IMR-90 (cell line): ENCODE results near the gene SLC22A15.

Source experiments
- BHLHE40 ChIP-seq: fragments of 150-350 bp; IDR thresholded peaks from 2 replicates; pipeline ENCODE4 v1.6.1; 2016; ENCODE audit warnings: mild to moderate bottlenecking, low read depth, low read length
- CEBPB ChIP-seq: IDR thresholded peaks from 2 replicates; pipeline ENCODE4 v1.6.1; 2012; ENCODE audit warnings: low read depth, low read length, improper control_type of control experiment
- CHD1 ChIP-seq: IDR thresholded peaks from 2 replicates; pipeline ENCODE4 v1.6.1; 2012; ENCODE audit warnings: low read depth, low read length, improper control_type of control experiment
- CTCF ChIP-seq: conservative IDR thresholded peaks from 2 replicates; pipeline ENCODE4 v1.5.1; 2012; ENCODE audit warnings: mild to moderate bottlenecking, low read depth, low read length, improper control_type of control experiment
- ELK1 ChIP-seq: fragments of 150-350 bp; IDR thresholded peaks from 2 replicates; pipeline ENCODE4 v1.6.1; 2016; ENCODE audit warnings: low read depth, mild to moderate bottlenecking, low read length, moderate library complexity, borderline replicate concordance
- FOS ChIP-seq: fragments of 150-350 bp; IDR thresholded peaks from 2 replicates; pipeline ENCODE4 v1.6.1; 2016; ENCODE audit warnings: low read depth, low read length
- MAFK ChIP-seq: IDR thresholded peaks from 2 replicates; pipeline ENCODE4 v1.6.1; 2012; ENCODE audit warnings: low read depth, low read length, improper control_type of control experiment
- MXI1 ChIP-seq: IDR thresholded peaks from 2 replicates; pipeline ENCODE4 v1.6.1; 2012; ENCODE audit warnings: low read depth, mild to moderate bottlenecking, low read length, moderate library complexity, borderline replicate concordance
- NFE2L2 ChIP-seq: fragments of 150-350 bp; IDR thresholded peaks from 2 replicates; pipeline ENCODE4 v1.6.1; 2016; ENCODE audit warnings: low read depth, mild to moderate bottlenecking, low read length
- POLR2A ChIP-seq: IDR thresholded peaks from 2 replicates; pipeline ENCODE4 v1.6.1; 2012; ENCODE audit warnings: mild to moderate bottlenecking, low read depth, low read length
- RFX5 ChIP-seq: IDR thresholded peaks from 2 replicates; pipeline ENCODE4 v1.8.0; 2012; ENCODE audit warnings: low read depth, mild to moderate bottlenecking, low read length, moderate library complexity
- SMC3 ChIP-seq: fragments of 150-350 bp; IDR thresholded peaks from 2 replicates; pipeline ENCODE4 v1.6.1; 2016; ENCODE audit warnings: low read depth, mild to moderate bottlenecking, antibody characterized with exemption, low read length, moderate library complexity
- USF2 ChIP-seq: fragments of 150-350 bp; IDR thresholded peaks from 2 replicates; pipeline ENCODE4 v1.6.1; 2017; ENCODE audit warnings: mild to moderate bottlenecking, antibody characterized with exemption, low read length, low read depth

GRCh38 chr1:115969509-115969908 lies 6.8 kb upstream of the SLC22A15 start:
- TF ChIP-seq CTCF (no peak), POLR2A (no peak), USF2 (no peak), MXI1 (no peak), ELK1 (no peak), NFE2L2 (no peak), BHLHE40 (no peak), FOS (no peak), CEBPB (no peak), CHD1 (no peak), RFX5 (no peak), SMC3 (no peak), MAFK (no peak)
